ENCODE results near the gene CFAP221.

DNA sequence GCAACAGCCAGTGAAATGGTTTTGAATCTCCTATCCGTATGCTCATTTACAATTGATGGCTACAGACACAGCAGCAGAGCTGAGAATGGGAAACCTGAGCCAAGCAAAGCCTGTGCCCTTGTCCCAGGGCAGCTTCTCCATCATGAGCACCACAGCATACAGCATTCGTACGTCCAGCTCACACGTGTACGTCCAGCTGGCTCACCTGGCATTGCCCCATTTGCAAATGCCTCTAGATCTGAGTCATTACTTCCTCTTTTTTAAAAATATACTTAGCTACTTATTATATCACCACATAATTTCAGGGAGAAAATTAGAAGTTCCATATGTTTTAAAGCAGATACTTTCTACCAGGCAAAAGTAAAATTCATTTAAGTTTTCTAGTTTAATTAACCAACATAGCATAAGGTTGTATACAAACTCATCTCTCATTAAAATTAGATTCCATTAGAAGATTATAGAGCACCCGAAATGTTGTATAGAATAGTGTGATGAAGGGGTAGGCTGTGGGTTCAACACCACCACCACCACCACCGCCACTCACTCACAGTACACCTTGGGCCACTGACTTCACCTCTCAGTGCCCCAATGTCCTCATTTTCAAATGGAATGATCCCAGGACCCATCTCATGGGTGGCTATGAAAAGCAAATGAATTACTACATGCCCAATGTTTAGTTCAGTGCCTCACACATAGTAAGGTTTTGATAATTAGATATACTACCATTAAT is 103.4 kb downstream of the CFAP221 start:
- no peak for TF ChIP-seq CTCF (IDR thresholded peaks at IDR 0.05; ENCODE audit: extremely low read depth in 1 of 2, insufficient read depth in 1 of 2, low read depth in 1 of 2, low read length in 2 of 2)
- TF ChIP-seq EZH2 (IDR thresholded peaks at IDR 0.05; ENCODE audit: borderline replicate concordance, low read depth, low read length, severe bottlenecking): no peak

All from endothelial cell of umbilical vein (primary cell).